Uterine smooth muscle cell (primary cell): ENCODE measurements around the gene FBXL4. TPM values are rescaled to one million over a fixed set of nuclear protein-coding genes. Genes with fewer than 3 reads are reported as not detected.

Source experiments
- total RNA-seq: library from RNA; depleted of rRNA; stranded (reverse); fragments of >200 nt; gene quantifications from 2 replicates; pipeline ENCODE4 v1.2.3, GENCODE V29; 2014

The FBXL4 gene
- 15.7 and 17.9 TPM in 2 replicates for total RNA-seq

DNA sequence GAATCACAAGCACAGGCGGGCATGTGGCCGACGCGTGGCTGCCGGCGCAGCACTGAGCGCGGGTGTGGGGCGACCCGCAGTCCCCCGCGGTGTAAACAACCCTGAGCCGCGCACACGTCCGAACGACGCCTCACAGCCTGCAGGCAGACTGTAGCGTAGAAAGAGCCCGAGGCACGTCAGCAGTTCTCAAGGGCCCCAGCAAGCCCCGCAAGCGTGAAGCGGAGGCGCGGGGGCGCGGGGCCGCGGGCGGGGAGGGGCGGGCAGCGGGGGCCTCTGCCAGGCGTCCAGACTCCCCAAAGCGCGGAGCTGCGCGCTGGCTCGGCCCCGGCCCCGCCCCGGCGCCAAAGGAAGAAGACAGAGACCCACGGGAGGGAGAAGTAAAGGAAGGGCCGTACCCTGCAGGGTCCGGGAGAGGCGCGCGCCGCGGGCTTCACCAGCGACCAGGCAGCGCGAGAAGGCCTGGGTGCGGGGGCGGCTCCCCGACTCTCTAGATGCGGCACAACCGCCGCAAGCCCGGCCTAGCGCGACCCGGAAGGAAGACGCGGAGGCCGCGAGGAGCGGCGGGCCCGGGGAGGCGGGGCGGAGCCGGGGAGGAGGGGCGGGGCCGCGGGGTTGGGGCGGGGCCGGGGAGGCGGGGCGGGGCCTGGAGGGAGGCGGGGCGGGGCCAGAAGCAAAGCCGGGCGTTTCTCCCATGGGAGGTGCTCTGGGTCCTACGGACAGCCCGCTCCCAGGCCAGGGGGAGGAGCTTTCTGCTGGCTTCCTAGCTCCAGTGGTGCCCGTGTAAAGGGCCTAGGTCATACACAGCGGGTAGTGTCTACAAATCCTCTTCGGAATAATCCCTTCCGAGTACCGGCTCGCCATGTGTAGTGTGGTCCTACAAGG is at the start of gene FBXL4:
Gene FBXL4, minus strand, starts transcription at position 536 of the 882 bp plus-strand sequence. CDS start 20,958 bp downstream, outside the sequence.

GRCh38 chr6:98834060-98835031 is 113.4 kb downstream of the FBXL4 start, which contains the start of gene POU3F2:
TSS of gene POU3F2 (plus strand) at chr6:98834574. CDS start at chr6:98834874, 300 bp downstream.

Other genes starting within 250 kb of the FBXL4 start
- gene POU3F2, start 113.4 kb downstream of the FBXL4 start, total RNA-seq = under 0.01 TPM in 1 of 2 replicates, not detected in the other